Activated CD8-positive, alpha-beta memory T cell treated with anti-CD3 and anti-CD28 coated beads for 24 hours (primary cell): ENCODE data around the gene ARSG.
"Not testable (repeated sequence)": the region's sequence is repeated elsewhere in the genome, so short reads cannot be mapped to it uniquely, and the experiment has no call there.

Source experiments
- DNase-seq: peaks from one replicate; pipeline ENCODE4 v3.0.0-alpha.2; 2020

ARSG gene

GRCh38 chr17:68290955-68291835 lies at the start of gene ARSG, which contains the start of gene SLC16A6:
ARSG (plus strand) TSS chr17:68291495; CDS start chr17:68307494, 15,999 bp downstream.
SLC16A6 (minus strand) TSS chr17:68291127; CDS start chr17:68278320, 12,807 bp downstream.
- peak; percentile 94 for DNase-seq

- DNase-seq = peak; percentile 52
These were observed 44.8 kb upstream of the ARSG start for GRCh38 chr17:68246271-68247028.

DNA sequence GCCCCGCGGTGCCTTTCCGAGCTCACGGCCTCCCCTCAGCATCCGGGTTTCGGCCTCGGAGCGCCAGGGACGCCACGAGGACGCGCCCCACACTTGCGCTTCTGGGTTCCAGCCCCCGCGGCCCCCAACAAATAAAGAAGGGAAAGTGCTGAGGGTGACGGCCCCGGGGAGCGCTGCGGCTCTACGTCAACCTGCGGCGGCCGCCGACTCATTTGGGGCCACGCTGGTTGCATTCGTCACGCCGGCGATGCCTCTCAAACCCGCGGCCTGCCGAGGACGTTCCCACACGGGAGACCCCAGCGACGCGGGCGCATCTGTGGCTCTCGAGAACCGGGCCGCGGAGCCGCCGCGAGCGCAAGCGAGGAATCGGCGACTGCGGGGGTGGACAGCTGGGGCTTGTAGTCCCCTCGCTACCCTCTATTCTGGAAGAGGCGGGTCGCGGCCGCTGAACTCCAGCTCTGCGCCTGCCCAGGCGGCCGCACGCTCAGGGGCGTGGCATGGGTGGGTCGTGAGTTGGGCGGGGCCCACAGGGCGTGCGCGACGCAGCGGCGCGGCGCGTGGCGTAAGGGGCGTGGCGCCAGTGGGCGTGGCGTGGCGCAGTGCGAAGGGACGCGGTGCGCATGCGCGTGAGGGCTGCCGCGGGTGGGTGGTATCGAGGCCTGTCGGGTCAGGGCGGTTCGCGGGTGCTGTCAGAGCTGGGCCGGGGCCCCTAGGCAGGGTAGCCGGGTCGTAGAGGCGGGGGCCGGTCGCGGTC lies 43.7 kb upstream of the ARSG start, which contains the start of gene AMZ2:
TSS of gene AMZ2 (plus strand) at position 599 of the 754 bp plus-strand sequence. CDS start 2,145 bp downstream, outside the sequence.
- DNase-seq = peak; percentile 100

GRCh38 chr17:68248199-68248825 lies 43.0 kb upstream of the ARSG start:
- no peak for DNase-seq

GRCh38 chr17:68248891-68249290 lies 42.4 kb upstream of the ARSG start:
- DNase-seq = peak; percentile 52

DNA sequence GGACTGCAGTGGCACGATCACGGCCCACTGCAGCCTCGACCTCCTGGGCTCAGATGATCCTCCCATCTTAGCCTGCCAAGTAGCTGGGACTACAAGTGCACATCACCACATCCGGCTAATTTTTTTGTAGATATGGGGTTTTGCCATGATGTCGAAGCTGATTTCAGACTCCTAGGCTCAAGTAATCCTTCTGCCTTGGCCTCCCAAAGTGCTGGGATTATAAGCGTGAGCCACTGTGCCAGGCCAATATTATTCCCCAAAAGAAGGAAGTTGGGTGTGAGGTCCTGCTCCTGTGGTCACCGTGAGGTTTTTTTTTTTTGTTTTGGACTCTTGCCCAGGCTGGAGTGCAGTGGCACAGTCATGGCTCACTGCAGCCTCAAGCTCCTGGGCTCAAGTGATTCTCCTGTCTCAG lies 41.9 kb upstream of the ARSG start:
- peak; percentile 62 for DNase-seq

DNA sequence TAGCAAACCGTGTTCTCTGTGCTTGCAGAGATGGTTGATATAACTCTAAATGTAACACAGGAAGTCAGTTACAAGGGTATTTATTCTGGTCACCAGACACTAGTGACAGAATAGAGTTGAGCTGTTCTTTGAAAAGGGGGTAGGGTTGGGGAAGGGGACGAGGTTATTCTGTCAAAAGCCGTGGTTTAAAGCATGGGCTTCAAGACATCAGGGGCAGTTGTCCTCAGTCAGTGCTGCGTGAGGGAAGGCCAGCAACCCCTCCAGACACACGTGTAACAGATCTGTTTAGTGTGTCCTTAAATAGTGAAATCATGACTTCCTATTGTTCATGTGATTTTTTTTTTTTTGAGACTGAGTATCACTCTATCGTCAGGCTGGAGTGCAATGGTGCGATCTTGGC lies 37.9 kb upstream of the ARSG start:
- not testable (repeated sequence) for DNase-seq

DNA sequence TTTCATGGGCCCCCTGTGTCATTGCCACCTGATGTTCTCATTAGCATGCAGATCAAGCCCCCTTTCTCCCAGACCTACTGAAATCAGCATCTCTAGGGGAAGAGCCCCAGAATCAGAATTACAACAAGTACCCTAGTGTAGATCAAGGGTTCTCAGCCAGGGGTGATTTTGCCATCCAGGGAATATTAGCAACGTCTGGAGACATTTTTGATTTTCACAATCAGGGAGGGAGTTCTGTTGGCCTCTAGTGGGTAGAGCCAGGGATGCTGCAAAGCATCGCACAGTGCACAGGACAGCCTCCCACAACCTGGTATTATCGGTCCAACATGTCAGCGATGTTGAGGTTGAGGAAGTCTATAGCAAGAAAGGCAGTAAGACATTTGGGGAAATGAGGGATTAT lies 36.1 kb upstream of the ARSG start:
- no peak for DNase-seq

DNA sequence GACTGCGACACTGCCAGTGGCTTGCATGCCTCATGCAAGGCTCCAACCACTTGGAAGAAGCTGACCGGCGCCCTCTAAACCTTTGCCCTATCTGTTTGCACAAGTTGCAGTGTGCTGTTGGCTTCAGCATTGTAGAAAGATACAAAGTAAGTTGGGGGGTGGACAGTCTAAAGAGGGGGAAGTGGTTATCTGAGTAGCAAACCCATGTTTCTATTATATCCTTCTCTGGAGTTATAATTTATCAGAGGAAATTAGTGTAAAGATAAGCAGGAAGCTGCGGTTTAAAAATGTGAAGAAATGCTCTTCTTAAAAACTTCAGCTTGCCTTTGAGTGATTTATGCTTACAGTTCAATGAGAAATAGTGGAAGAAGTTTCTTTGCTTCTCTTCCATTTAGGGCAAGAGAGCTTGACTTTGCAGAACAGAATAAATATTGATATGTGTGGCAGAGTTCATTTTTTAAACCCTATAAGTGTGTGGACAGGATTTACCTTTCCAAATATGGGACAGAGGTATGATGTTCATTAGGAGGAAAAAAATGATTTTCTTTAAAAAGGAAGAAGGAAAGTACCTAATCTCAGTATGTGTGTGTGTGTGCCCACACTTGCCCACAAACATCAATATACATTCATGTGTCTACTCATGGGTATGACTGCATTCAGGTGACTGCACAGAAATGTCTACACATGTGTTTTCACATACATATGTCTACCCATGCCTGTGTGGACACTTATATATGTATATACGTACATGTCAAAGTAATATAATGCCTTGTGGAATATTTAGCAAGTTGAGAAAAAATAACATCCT lies 35.4 kb upstream of the ARSG start:
- DNase-seq = no peak

GRCh38 chr17:68256701-68257100 lies 34.6 kb upstream of the ARSG start:
- not testable (repeated sequence) for DNase-seq

DNA sequence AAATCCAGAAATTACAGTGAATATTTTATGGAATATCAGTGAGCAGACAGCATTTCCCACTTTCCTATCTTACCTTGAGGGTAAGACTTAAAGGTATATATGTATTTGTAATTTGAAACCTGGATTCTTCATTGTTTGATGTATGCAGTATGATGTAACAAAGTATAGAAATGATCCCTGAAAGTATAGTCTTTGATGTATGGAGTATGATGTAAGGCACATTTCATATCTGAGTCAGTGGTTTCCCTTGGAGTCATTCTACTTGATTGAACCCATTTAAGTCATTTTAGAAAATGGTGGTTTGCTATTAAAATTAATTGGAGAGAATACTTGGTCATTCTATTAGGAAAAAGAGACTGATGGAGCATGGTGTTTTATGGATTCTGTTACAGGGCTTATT lies 33.4 kb upstream of the ARSG start:
- DNase-seq = no peak

- DNase-seq = peak; percentile 82
These were observed 32.2 kb upstream of the ARSG start for GRCh38 chr17:68258890-68259647.

- DNase-seq = not testable (repeated sequence)
These were observed 31.7 kb upstream of the ARSG start for GRCh38 chr17:68259648-68259951.

DNA sequence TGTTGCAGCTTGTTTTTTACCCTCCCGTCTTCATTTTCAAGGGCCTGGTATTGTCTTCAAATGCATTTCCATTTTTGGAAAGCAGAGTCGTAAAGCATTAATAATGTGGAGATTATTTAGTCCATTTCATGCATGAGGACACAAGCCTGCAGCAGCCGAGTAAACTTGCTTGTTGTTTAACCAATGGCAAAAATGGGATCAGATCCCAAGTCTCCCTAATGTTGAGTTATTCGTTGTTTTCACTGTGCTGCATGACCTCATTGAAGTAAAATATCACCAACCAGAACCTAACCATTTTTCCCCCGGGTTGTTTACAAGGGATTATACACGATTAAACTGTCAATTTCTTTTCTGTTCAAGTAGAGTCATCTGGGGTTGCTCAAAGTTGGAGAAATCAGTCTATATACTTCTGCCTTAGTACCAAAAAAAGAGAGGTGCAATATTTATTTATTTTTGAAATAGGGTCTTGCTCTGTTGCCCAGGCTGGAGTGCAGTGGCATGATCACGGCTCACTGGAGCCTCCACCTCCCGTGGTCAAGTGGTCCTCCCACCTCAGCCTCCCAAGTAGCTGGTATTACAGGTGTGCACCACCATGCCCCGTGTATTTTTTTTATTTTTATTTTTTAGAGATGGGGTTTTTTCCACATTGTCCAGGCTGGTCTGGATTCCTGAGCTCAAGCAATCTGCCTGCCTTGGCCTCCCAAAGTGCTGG lies 31.1 kb upstream of the ARSG start:
- no peak for DNase-seq

GRCh38 chr17:68262467-68262866 lies 28.8 kb upstream of the ARSG start:
- not testable (repeated sequence) for DNase-seq

- DNase-seq = not testable (repeated sequence)
These were observed 28.1 kb upstream of the ARSG start for GRCh38 chr17:68263101-68263681.

DNA sequence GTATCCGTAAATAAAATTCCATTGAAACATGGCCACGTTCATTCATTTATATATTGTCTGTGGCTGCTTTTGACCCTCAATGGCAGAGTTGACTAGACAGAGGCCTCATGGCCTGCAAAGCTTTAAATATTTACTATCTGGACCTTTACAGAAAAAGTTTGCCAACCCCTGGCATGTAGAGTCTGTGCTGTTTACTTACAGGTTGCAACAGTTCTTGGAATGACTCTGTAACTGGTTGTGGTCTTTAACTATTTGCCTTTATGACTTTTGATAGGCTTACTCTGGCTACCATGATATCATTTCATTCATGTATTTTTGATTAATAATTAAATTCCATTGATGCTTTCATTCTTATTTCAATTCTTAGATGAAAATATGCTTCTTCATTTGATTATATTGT lies 25.5 kb upstream of the ARSG start:
- DNase-seq = not testable (repeated sequence)

DNA sequence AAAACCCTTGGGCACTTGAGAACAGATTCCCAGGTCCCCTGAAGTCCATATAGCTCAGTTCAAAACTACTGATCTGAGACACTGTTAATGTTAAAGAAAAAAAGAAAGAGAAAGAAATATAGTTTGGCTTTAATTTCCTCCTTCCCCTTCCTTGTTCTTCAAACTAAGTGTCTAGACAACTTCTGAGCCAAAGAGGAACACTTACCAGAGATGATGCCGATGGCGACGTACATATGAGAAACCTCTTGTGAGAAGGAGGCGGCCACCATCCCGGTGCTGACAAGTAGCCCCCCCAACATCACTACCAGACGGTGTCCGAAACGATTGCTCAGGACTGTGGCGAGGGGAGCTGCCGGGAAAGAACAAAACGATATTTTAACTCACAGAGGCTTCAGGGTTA lies 17.6 kb upstream of the ARSG start:
- no peak for DNase-seq

DNA sequence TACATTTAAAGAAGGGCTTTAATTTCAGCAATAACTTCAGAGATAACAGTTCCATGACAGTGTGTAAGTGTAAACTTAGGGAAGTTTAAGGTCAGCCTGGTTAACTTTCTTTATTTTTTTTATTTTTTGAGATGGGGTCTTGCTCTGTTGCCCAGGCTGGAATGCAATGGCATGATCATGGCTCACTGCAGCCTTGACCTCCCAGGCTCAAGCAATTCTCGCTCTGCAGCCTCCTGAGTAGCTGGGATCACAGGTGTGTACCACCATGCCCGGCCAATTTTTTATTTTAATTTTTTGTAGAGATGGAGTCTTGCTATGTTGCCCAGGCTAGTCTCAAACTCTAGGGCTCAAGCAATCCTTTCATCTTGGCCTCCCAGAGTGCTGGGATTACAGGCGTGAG lies 15.0 kb upstream of the ARSG start:
- not testable (repeated sequence) for DNase-seq

- DNase-seq = no peak
These were observed 13.5 kb upstream of the ARSG start for GRCh38 chr17:68277807-68278206.
